IMR-90 (cell line): Measurements from ENCODE around the gene ETHE1.

Source experiments
- BHLHE40 ChIP-seq: fragments of 150-350 bp; IDR thresholded peaks from 2 replicates; pipeline ENCODE4 v1.6.1; 2016; ENCODE audit warnings: mild to moderate bottlenecking, low read depth, low read length
- CHD1 ChIP-seq: IDR thresholded peaks from 2 replicates; pipeline ENCODE4 v1.6.1; 2012; ENCODE audit warnings: low read depth, low read length, improper control_type of control experiment
- MAFK ChIP-seq: IDR thresholded peaks from 2 replicates; pipeline ENCODE4 v1.6.1; 2012; ENCODE audit warnings: low read depth, low read length, improper control_type of control experiment
- MXI1 ChIP-seq: IDR thresholded peaks from 2 replicates; pipeline ENCODE4 v1.6.1; 2012; ENCODE audit warnings: low read depth, mild to moderate bottlenecking, low read length, moderate library complexity, borderline replicate concordance
- POLR2A ChIP-seq: IDR thresholded peaks from 2 replicates; pipeline ENCODE4 v1.6.1; 2012; ENCODE audit warnings: mild to moderate bottlenecking, low read depth, low read length
- RCOR1 ChIP-seq: IDR thresholded peaks from 2 replicates; pipeline ENCODE4 v1.6.1; 2012; ENCODE audit warnings: mild to moderate bottlenecking, low read length, improper control_type of control experiment; ENCODE audit not compliant: insufficient replicate concordance
- RFX5 ChIP-seq: IDR thresholded peaks from 2 replicates; pipeline ENCODE4 v1.8.0; 2012; ENCODE audit warnings: low read depth, mild to moderate bottlenecking, low read length, moderate library complexity
- SMC3 ChIP-seq: fragments of 150-350 bp; IDR thresholded peaks from 2 replicates; pipeline ENCODE4 v1.6.1; 2016; ENCODE audit warnings: low read depth, mild to moderate bottlenecking, antibody characterized with exemption, low read length, moderate library complexity
- TF ChIP-seq, protein P1 (sequence below): conservative IDR thresholded peaks from 2 replicates; pipeline ENCODE4 v1.5.1; 2012; ENCODE audit warnings: mild to moderate bottlenecking, low read depth, low read length, improper control_type of control experiment
- TF ChIP-seq, protein P2 (sequence below): fragments of 150-350 bp; IDR thresholded peaks from 2 replicates; pipeline ENCODE4 v1.6.1; 2017; ENCODE audit warnings: mild to moderate bottlenecking, antibody characterized with exemption, low read length, low read depth

- TF ChIP-seq, protein P1, sequence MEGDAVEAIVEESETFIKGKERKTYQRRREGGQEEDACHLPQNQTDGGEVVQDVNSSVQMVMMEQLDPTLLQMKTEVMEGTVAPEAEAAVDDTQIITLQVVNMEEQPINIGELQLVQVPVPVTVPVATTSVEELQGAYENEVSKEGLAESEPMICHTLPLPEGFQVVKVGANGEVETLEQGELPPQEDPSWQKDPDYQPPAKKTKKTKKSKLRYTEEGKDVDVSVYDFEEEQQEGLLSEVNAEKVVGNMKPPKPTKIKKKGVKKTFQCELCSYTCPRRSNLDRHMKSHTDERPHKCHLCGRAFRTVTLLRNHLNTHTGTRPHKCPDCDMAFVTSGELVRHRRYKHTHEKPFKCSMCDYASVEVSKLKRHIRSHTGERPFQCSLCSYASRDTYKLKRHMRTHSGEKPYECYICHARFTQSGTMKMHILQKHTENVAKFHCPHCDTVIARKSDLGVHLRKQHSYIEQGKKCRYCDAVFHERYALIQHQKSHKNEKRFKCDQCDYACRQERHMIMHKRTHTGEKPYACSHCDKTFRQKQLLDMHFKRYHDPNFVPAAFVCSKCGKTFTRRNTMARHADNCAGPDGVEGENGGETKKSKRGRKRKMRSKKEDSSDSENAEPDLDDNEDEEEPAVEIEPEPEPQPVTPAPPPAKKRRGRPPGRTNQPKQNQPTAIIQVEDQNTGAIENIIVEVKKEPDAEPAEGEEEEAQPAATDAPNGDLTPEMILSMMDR: no peak
- no peak for TF ChIP-seq POLR2A
- TF ChIP-seq RCOR1: no peak
- TF ChIP-seq, protein P2, sequence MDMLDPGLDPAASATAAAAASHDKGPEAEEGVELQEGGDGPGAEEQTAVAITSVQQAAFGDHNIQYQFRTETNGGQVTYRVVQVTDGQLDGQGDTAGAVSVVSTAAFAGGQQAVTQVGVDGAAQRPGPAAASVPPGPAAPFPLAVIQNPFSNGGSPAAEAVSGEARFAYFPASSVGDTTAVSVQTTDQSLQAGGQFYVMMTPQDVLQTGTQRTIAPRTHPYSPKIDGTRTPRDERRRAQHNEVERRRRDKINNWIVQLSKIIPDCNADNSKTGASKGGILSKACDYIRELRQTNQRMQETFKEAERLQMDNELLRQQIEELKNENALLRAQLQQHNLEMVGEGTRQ: no peak
- no peak for TF ChIP-seq MXI1
- TF ChIP-seq RFX5: no peak
- TF ChIP-seq BHLHE40: no peak
- no peak for TF ChIP-seq MAFK
- TF ChIP-seq SMC3: no peak
- no peak for TF ChIP-seq CHD1
Measured at GRCh38 chr19:43505941-43506340, 21.1 kb downstream of the ETHE1 start.
